ENCODE measurements around the gene BTG3. TPM values are rescaled to one million over a fixed set of nuclear protein-coding genes. Genes with fewer than 3 reads are reported as not detected.

The BTG3 gene
- total RNA-seq, 1 donor from 2014 or later, result 23.3 TPM

- Mint-ChIP-seq H3K36me3 (ENCODE audit: unreplicated experiment) (no peaks in the 10 kb centered on the region), H3K27ac (ENCODE audit: unreplicated experiment) (no peak overlapping the region), H3K4me3 (ENCODE audit: unreplicated experiment) (no peak overlapping the region), H3K27me3 (ENCODE audit: unreplicated experiment) (no peaks in the 10 kb centered on the region), H3K9me3 (ENCODE audit: unreplicated experiment) (no peaks in the 10 kb centered on the region), H3K4me1 (ENCODE audit: low read depth, unreplicated experiment) (no peaks in the 10 kb centered on the region)
- no peak for TF ChIP-seq CTCF (IDR thresholded peaks at IDR 0.05; ENCODE audit: partially characterized antibody, unreplicated experiment)
- no peak for DNase-seq
Measured at GRCh38 chr21:17580319-17580718, 32.4 kb downstream of the BTG3 start.

- DNase-seq, result no peak
- no peak overlapping the region for H3K4me3 Mint-ChIP-seq (ENCODE audit: unreplicated experiment)
- TF ChIP-seq CTCF (IDR thresholded peaks at IDR 0.05; ENCODE audit: partially characterized antibody, unreplicated experiment), result no peak
- H3K4me1 Mint-ChIP-seq (ENCODE audit: low read depth, unreplicated experiment), result no peaks in the 10 kb centered on the region
- H3K9me3 Mint-ChIP-seq (ENCODE audit: unreplicated experiment), result no peaks in the 10 kb centered on the region
- no peaks in the 10 kb centered on the region for H3K27me3 Mint-ChIP-seq (ENCODE audit: unreplicated experiment)
- H3K27ac Mint-ChIP-seq (ENCODE audit: unreplicated experiment), result no peak overlapping the region
- no peaks in the 10 kb centered on the region for H3K36me3 Mint-ChIP-seq (ENCODE audit: unreplicated experiment)
Measured at GRCh38 chr21:17578876-17579275, 33.8 kb downstream of the BTG3 start.

GRCh38 chr21:17578162-17578561 lies 34.5 kb downstream of the BTG3 start:
- H3K27me3 Mint-ChIP-seq (ENCODE audit: unreplicated experiment), result no peaks in the 10 kb centered on the region
- no peak for TF ChIP-seq CTCF (IDR thresholded peaks at IDR 0.05; ENCODE audit: partially characterized antibody, unreplicated experiment)
- H3K9me3 Mint-ChIP-seq (ENCODE audit: unreplicated experiment), result no peaks in the 10 kb centered on the region
- no peaks in the 10 kb centered on the region for H3K4me1 Mint-ChIP-seq (ENCODE audit: low read depth, unreplicated experiment)
- DNase-seq, result no peak
- no peak overlapping the region for H3K27ac Mint-ChIP-seq (ENCODE audit: unreplicated experiment)
- no peak overlapping the region for H3K4me3 Mint-ChIP-seq (ENCODE audit: unreplicated experiment)
- no peaks in the 10 kb centered on the region for H3K36me3 Mint-ChIP-seq (ENCODE audit: unreplicated experiment)

- Mint-ChIP-seq H3K27ac (ENCODE audit: unreplicated experiment) (no peak overlapping the region), H3K27me3 (ENCODE audit: unreplicated experiment) (no peaks in the 10 kb centered on the region), H3K4me3 (ENCODE audit: unreplicated experiment) (no peak overlapping the region), H3K9me3 (ENCODE audit: unreplicated experiment) (no peaks in the 10 kb centered on the region), H3K4me1 (ENCODE audit: low read depth, unreplicated experiment) (no peaks in the 10 kb centered on the region), H3K36me3 (ENCODE audit: unreplicated experiment) (no peaks in the 10 kb centered on the region)
- no peak for TF ChIP-seq CTCF (IDR thresholded peaks at IDR 0.05; ENCODE audit: partially characterized antibody, unreplicated experiment)
- no peak for DNase-seq
Measured at GRCh38 chr21:17577701-17578100, 35.0 kb downstream of the BTG3 start.

GRCh38 chr21:17576080-17576835 lies 36.4 kb downstream of the BTG3 start:
- H3K27ac Mint-ChIP-seq (ENCODE audit: unreplicated experiment), result no peak overlapping the region
- H3K9me3 Mint-ChIP-seq (ENCODE audit: unreplicated experiment), result no peaks in the 10 kb centered on the region

More at GRCh38 chr21:17576080-17576835, 36.4 kb downstream of the BTG3 start:
- Mint-ChIP-seq H3K36me3 (ENCODE audit: unreplicated experiment) (no peaks in the 10 kb centered on the region), H3K27me3 (ENCODE audit: unreplicated experiment) (no peaks in the 10 kb centered on the region), H3K4me3 (ENCODE audit: unreplicated experiment) (no peak overlapping the region), H3K4me1 (ENCODE audit: low read depth, unreplicated experiment) (no peaks in the 10 kb centered on the region)
- TF ChIP-seq CTCF (IDR thresholded peaks at IDR 0.05; ENCODE audit: partially characterized antibody, unreplicated experiment), result no peak
- no peak for DNase-seq

Measured in glutamatergic neuron (in vitro differentiated cells).